Stimulated activated CD8-positive, alpha-beta memory T cell treated with anti-CD3 and anti-CD28 coated beads, Interleukin-15, amount 100 ng/mL, for 48 hours (primary cell): Measurements from ENCODE around the gene MT1H.

ENCODE experiments used
- DNase-seq, 2 donors: peaks; one replicate each; pipeline ENCODE4 v3.0.0-alpha.2; 2020; ENCODE audit warnings: low read depth in 2 of 2

The MT1H gene

DNA sequence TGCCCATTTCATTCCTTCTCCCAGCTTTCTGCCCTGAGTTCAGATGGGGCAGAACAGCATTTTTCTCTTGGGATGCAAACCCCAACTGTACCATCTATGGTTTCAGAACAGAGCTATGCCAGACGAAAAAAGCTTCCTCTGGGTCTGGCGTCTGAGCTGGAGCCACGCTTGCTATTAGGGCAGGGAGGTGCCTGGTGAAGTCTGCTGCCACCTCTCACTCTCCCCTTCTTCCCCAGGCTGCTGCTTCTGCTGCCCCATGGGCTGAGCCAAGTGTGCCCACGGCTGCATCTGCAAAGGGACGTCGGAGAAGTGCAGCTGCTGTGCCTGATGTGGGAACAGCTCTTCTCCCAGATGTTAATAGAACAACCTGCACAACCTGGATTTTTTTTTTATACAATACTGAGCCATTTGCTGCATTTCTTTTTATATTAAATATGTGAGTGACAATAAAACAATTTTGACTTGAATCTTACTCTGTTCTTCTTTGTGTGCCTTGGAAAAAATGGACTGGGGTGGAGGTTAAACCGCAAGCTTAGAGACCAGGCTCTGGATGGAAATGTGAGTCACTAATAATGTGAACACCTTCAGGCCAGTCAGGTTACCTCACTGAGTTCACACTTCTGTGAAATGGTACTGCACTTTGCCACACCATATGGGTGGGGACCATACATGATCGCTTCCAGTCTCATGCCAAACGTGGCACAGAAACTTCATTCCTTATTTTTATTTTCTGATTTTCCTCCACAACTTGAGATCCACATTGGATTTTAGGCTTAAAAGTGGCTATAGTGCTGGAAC lies 32.8 kb upstream of the MT1H start:
- DNase-seq = no peak

DNA sequence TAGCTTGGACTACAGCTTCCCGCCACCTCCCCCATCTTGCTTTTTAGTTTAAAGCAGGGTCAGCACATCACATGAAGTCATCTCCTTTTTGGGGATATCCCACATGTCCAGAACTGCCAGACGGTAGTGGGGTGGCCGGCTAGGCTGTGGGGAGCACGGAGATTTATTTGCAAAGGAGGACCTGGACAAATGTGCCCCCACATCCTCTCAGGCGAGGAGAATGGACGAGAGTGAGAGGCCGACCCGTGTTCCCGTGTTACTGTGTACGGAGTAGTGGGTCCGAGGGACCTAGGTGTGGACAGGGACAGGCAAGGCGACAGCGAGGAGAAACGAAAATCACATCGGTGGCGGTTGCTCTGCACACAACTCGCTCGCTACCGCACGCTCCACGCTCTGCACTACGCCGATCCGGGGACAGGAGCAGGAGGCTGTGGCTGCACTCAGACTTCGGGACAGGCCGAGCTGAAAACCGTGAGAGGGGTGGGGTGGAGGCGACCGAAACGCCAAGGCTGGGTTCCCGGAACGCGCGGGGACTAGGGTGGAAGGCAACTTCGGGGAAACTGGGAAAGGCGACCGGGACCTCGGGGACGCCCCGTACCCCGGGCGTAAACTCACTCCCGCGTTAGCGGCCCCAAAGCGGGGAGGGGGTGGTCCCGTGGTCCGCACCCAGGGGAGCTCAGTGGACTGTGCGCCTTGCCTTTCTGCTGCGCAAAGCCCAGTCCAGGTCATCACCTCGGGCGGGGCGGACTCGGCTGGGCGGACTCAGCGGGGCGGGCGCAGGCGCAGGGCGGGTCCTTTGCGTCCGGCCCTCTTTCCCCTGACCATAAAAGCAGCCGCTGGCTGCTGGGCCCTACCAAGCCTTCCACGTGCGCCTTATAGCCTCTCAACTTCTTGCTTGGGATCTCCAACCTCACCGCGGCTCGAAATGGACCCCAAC lies 31.5 kb upstream of the MT1H start, which contains the start of gene MT1A:
TSS of gene MT1A (plus strand) at position 853 of the 937 bp plus-strand sequence. CDS start at position 926, 73 bp downstream.
- no peak for DNase-seq

DNA sequence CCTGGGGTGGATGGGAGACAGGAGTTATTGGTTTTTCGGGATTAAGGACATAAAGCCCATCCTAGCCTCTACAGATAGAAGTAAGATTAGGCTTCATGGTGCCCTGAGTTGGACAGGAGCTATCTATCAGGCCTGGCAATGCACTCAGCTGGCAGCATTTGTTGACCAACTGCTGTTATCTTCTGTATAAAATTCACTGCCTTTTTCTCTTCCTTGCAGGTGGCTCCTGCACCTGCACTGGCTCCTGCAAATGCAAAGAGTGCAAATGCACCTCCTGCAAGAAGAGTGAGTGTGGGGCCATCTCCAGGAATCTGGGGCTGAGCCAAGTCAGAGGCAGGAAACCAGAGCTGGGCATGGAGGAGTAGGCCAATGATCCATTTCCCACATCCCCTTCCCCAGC lies 30.6 kb upstream of the MT1H start:
- no peak for DNase-seq

DNA sequence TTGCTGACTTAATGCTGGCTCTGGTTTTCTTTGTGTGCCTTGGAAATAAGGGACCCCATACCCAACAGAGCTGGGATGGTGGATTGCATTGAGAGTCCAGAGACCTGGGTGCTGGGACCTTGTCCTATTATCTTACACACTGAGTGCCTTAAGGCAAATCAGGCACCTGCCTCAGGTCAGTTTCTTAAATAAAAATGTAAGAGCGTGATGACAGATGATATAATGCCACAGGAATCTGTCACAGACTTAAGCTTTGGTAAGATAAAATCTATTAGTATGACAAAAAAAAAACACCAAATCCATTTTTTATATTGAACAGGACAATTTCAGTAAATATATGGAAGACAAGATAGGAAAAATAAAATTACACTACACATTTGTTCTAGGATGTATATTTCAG lies 29.5 kb upstream of the MT1H start:
- no peak for DNase-seq

DNA sequence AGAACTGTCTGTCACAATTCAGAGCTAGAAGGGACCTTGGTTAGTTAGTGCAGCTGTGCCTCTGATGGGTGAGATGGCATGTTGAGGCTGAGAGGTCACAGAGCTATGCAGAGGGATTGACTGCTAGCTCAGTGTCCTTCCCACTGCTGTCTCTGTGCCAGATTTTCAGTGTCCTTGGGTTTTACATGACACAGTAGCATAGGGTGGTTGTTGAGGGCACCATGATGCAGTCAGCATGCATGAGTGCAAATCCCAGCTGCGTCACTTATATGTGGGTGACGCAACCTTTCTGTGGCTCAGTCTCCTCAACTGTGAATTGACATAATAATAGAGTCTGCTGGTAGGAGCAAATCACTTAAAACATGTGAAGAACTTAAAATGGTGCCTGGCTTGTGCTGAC lies 28.4 kb upstream of the MT1H start:
- no peak for DNase-seq

DNA sequence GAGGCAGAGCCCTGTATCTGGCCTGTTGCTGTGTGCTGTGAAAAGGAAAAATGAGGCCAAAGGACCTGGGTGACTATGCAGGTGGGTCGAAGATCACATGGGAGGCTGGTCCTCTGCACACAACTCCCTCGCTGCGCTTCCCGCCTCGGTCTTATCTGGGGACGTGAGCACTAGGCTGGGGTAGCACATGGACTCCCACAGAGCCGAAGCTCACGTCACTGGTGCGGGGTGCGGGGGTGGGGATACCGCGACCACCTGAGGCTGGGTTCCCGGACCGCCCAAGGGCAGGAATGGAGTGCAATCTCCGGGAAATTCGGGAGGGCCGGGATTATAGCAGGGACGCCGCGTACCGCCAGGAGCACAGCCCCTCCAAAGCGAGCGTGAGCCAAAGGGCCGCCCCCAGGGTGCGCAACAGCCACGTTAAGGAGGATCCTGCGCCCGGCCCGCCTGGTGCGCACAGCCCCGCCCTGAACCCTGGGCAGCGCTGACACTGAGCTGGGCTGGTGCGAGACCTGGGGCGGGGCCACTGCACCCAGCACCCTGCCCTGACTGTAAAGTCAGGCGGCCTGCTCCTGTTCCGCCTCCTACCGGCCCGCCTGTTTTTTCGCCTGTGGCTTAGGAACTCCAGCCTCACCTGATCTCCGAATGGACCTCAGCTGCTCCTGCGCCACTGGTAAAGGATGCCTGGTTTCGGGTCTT lies 26.4 kb upstream of the MT1H start:
- DNase-seq = peak; percentile 79

DNA sequence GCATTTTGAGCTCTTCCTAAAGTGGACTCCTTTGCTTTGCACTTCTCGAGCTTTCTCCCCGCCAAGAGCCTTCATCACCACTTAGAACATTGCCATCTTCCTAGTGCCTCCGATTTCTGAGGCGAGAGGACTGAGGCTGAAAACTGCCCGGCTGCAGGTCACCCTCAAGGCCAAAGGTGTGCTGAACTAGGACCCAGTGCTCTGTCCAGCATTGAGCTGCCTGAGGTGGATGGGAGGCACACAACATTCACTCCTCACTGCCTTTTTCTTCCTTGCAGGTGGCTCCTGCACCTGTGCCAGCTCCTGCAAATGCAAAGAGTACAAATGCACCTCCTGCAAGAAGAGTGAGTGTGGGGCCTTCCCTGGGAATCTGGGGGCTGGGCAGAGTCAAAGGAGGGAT lies 25.8 kb upstream of the MT1H start:
- no peak for DNase-seq

- no peak for DNase-seq
Observed at GRCh38 chr16:56645311-56645710, 24.3 kb upstream of the MT1H start.

DNA sequence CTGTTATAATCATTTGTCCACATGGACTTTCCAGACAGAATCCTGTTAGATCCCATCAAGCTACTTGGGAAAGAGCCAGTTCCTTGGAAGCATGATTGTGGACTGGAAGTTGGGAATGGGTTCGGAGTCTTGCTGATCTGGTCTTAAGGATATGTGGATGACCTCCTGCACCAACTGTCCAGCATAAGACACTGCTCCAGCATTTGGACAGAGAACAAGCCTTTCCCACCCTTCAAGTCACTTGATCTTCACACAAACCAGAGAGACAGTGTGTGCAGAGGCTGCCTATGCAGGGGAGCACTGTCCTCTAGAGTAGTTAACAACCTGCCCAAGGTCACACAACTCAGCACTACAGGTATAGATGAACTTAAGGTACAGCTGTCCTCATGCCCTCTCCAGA lies 23.8 kb upstream of the MT1H start:
- DNase-seq = no peak

DNA sequence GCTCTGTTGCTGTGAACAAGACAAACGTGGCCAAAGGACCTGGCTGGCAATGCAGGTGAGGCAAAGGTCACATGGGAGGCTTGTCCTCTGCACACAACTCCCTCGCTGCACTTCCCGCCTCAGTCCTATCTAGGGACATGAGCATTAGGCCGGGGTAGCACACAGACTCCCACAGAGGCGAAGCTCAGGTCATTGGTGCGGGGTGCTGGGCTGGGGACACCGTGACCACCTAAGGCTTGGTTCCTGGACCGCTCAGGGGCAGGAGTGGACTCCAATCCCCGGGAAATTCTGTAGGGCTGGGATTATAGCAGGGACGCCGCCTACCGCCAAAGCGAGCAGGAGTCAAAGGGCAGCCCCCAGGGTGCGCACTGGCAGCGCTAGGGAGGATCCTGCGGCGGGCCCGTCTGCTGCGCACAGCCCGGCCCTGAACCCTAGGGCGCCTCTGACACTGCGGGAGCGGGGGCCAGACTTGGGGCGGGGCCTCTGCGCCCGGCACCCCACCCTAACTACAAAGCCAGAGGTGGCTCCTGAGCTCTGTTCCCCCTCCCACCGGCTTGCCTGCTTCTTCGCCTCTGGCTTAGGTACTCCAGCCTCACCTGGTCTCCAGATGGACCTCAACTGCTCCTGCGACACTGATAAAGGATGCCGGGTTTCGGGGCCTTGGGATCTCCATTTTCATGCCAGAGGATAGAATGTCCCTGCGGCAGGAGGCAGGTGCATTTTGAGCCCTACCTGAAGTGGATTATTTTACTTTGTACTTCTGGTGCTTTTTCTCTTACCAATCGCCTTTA lies 21.8 kb upstream of the MT1H start:
- no peak for DNase-seq

- DNase-seq = no peak
Observed at GRCh38 chr16:56649271-56649670, 20.3 kb upstream of the MT1H start.

DNA sequence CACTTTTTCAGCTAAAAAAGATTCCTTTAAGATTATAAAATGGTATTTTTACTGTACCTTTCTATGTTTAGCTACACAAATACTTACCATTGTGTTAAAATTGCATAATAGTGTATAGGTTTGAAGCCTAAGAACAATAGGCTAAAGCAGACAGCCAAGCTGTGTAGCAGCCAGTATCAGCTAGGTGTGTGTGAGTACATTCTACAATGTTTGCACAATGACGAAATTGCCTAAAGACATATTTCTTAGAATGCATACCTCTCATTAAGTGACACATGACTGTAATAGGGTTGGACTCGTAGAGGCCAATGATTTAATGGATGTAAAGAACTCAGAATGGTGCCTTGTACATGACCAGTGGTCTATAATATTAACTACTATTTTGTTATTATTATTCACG lies 19.8 kb upstream of the MT1H start:
- DNase-seq = no peak

DNA sequence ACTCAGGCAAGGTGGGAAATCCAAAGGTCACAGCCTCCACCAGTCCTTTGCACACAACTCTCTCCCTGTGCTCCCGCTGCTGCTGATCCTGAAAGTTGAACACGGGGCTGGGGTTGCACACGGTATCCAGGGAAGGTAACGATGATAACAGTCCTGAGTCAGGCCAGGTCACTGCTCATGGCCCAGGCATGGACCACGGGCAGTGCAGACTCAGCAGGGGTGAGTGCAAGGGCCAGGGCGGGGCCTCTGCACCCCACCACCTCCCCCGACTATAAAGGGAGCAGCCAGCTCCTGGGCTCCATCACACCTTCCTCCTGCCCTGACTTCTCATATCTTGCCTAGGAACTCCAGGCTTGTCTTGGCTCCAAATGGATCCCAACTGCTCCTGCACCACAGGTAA lies 18.0 kb upstream of the MT1H start, which contains the start of gene MT1B:
TSS of gene MT1B (plus strand) at position 301 of the 400 bp plus-strand sequence. CDS start at position 369, 68 bp downstream.
- DNase-seq = no peak

DNA sequence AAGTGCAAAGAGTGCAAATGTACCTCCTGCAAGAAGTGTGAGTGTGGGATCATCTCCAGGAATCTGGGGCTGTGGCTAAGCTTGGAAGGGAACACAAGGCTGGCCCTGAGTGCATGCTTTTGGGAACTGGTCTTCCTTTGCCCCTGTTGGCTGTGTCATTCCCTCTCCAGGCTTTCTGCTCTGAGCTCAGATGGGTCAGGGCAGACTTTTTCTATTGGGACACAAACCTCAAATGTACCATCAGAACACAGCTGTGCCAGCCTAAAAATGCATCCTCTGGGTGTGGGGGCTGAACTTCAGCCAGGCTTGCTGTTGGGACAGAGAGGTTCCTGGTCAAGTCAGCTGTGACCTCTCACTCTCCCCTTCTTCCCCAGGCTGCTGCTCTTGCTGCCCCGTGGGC lies 17.0 kb upstream of the MT1H start:
- no peak for DNase-seq

- DNase-seq = no peak
Observed at GRCh38 chr16:56653218-56653617, 16.4 kb upstream of the MT1H start.

GRCh38 chr16:56657555-56658326 lies 11.9 kb upstream of the MT1H start, which contains the start of gene MT1F:
TSS of gene MT1F (plus strand) at chr16:56657959. CDS start at chr16:56658059, 100 bp downstream.
- peak; percentile 60 to 69 for DNase-seq

- no peak for DNase-seq
Observed at GRCh38 chr16:56658327-56658875, 11.2 kb upstream of the MT1H start.

GRCh38 chr16:56662357-56663354 lies 7.0 kb upstream of the MT1H start:
- peak in 1 of 2 donors; percentile 36 for DNase-seq

GRCh38 chr16:56664506-56664905 lies 5.1 kb upstream of the MT1H start:
- DNase-seq = no peak
